MM.1S (cell line): Measurements from ENCODE around the gene AKAP8L.

Experiments used
- CTCF ChIP-seq: fragments of 300-600 bp; sonication (generic); IDR thresholded peaks from 2 replicates; pipeline ENCODE4 v1.5.1; 2016; ENCODE audit warnings: antibody characterized with exemption, low read length, mixed read lengths
- EZH2 ChIP-seq: fragments of 300-600 bp; sonication (generic); optimal IDR thresholded peaks from 2 replicates; pipeline ENCODE3; 2017; ENCODE audit warnings: low read depth, mild to moderate bottlenecking, antibody characterized with exemption, low read length, mixed read lengths
- EZH2phosphoT487 ChIP-seq: fragments of 300-600 bp; sonication (generic); IDR thresholded peaks from 2 replicates; pipeline ENCODE4 v1.6.1; 2018; ENCODE audit warnings: antibody characterized with exemption, low read length

- TF ChIP-seq CTCF (no peak), EZH2 (no peak), EZH2phosphoT487 (no peak)
Measured at GRCh38 chr19:15393963-15394362, 24.8 kb downstream of the AKAP8L start.
